Osteocyte (in vitro differentiated cells): ENCODE measurements around the gene BEST1. TPM values are rescaled to one million over a fixed set of nuclear protein-coding genes. Genes with fewer than 3 reads are reported as not detected.
A peak's percentile ranks its signal among the peaks of the same experiment; 100 is the strongest.

Source experiments
- DNase-seq: peaks from one replicate; pipeline ENCODE4 v3.0.0; 2021; ENCODE audit warnings: mixed read lengths; ENCODE audit not compliant: unreplicated experiment; ENCODE audit errors: extremely low spot score
- H3K27ac Mint-ChIP-seq: one replicate; pipeline ENCODE4 v1.8.0; 2021; ENCODE audit warnings: mild to moderate bottlenecking, mixed read lengths; ENCODE audit not compliant: unreplicated experiment
- H3K27me3 Mint-ChIP-seq: one replicate; pipeline ENCODE4 v1.8.0; 2021; ENCODE audit warnings: mixed read lengths; ENCODE audit not compliant: unreplicated experiment
- H3K36me3 Mint-ChIP-seq: one replicate; pipeline ENCODE4 v1.8.0; 2021; ENCODE audit warnings: mixed read lengths; ENCODE audit not compliant: unreplicated experiment
- H3K4me1 Mint-ChIP-seq: one replicate; pipeline ENCODE4 v1.8.0; 2021; ENCODE audit warnings: mixed read lengths; ENCODE audit not compliant: unreplicated experiment
- H3K4me3 Mint-ChIP-seq: one replicate; pipeline ENCODE4 v1.8.0; 2021; ENCODE audit warnings: mild to moderate bottlenecking, moderate library complexity, mixed read lengths; ENCODE audit not compliant: unreplicated experiment
- H3K9me3 Mint-ChIP-seq: one replicate; pipeline ENCODE4 v1.8.0; 2021; ENCODE audit warnings: mixed read lengths; ENCODE audit not compliant: unreplicated experiment
- CTCF ChIP-seq: fragments of 200-600 bp; sonication (generic); IDR thresholded peaks from 2 replicates; pipeline ENCODE4 v1.5.0; 2021; ENCODE audit warnings: antibody characterized with exemption, mild to moderate bottlenecking, moderate library complexity
- total RNA-seq: library from RNA; stranded (reverse); gene quantifications from 2 replicates; pipeline ENCODE4 v1.2.1, GENCODE V29; 2021

The BEST1 gene
- total RNA-seq, 1 donor from 2014 or later: 0.81 TPM

GRCh38 chr11:61958590-61958989, 8.4 kb downstream of the BEST1 start:
- Mint-ChIP-seq H3K27ac (no peak overlapping the region), H3K36me3 (peaks cover 13% of the 10 kb centered on the region), H3K4me3 (no peak overlapping the region), H3K9me3 (no peaks in the 10 kb centered on the region), H3K4me1 (peaks cover 33% of the 10 kb centered on the region), H3K27me3 (no peaks in the 10 kb centered on the region)
- no peak for TF ChIP-seq CTCF
- no peak for DNase-seq

- H3K27ac Mint-ChIP-seq: no peak overlapping the region
- TF ChIP-seq CTCF: no peak
- peaks cover 39% of the 10 kb centered on the region for H3K4me1 Mint-ChIP-seq
- H3K9me3 Mint-ChIP-seq: no peaks in the 10 kb centered on the region
- no peaks in the 10 kb centered on the region for H3K27me3 Mint-ChIP-seq
- DNase-seq: no peak
- no peak overlapping the region for H3K4me3 Mint-ChIP-seq
- peaks cover 17% of the 10 kb centered on the region for H3K36me3 Mint-ChIP-seq
Measured at GRCh38 chr11:61959114-61959513, 9.0 kb downstream of the BEST1 start.

- DNase-seq: no peak
- Mint-ChIP-seq H3K9me3 (no peaks in the 10 kb centered on the region), H3K4me1 (peaks cover 42% of the 10 kb centered on the region), H3K27me3 (no peaks in the 10 kb centered on the region), H3K27ac (no peak overlapping the region), H3K4me3 (no peak overlapping the region), H3K36me3 (peaks cover 22% of the 10 kb centered on the region)
- no peak for TF ChIP-seq CTCF
Measured at GRCh38 chr11:61959678-61960077, 9.5 kb downstream of the BEST1 start.

GRCh38 chr11:61960532-61960931, 10.4 kb downstream of the BEST1 start:
- no peaks in the 10 kb centered on the region for H3K27me3 Mint-ChIP-seq
- H3K9me3 Mint-ChIP-seq: no peaks in the 10 kb centered on the region
- H3K36me3 Mint-ChIP-seq: peaks cover 30% of the 10 kb centered on the region
- H3K4me3 Mint-ChIP-seq: no peak overlapping the region
- peaks cover 46% of the 10 kb centered on the region for H3K4me1 Mint-ChIP-seq
- H3K27ac Mint-ChIP-seq: no peak overlapping the region
- no peak for DNase-seq
- TF ChIP-seq CTCF: no peak

GRCh38 chr11:61961570-61962212, 11.5 kb downstream of the BEST1 start:
- H3K27ac Mint-ChIP-seq: peak overlapping the region; percentile 90
- peaks cover 43% of the 10 kb centered on the region for H3K4me1 Mint-ChIP-seq
- H3K4me3 Mint-ChIP-seq: peak overlapping the region; percentile 47
- H3K9me3 Mint-ChIP-seq: no peaks in the 10 kb centered on the region
- H3K36me3 Mint-ChIP-seq: peaks cover 41% of the 10 kb centered on the region
- TF ChIP-seq CTCF: no peak
- no peak for DNase-seq
- H3K27me3 Mint-ChIP-seq: no peaks in the 10 kb centered on the region
